ENCODE measurements around the gene C1QTNF12. TPM values are rescaled to one million over a fixed set of nuclear protein-coding genes. Genes with fewer than 3 reads are reported as not detected.

C1QTNF12 gene
- polyA plus RNA-seq, 1 of the 3 experiments (the other 2 are of a cell fraction), result 0.59 TPM

- Histone ChIP-seq H3F3A (replicated peaks; ENCODE audit: insufficient read depth) (no peaks in the 10 kb centered on the region), H3K27me3 (ENCODE audit: insufficient read depth) (no peaks in the 10 kb centered on the region), H3K4me3 (ENCODE audit: low read depth in 2 of 2, low read length in 1 of 2) (no peak overlapping the region), H3K79me2 (ENCODE audit: insufficient read depth) (no peaks in the 10 kb centered on the region; the same call in 1 of the 2 replicates), H2AFZ (ENCODE audit: low read depth) (no peak overlapping the region), H3K9ac (no peak overlapping the region), H3K9me3 (no peaks in the 10 kb centered on the region), H3K27ac (ENCODE audit: low read depth in 2 of 2, low read length in 1 of 2) (no peak overlapping the region), H4K20me1 (ENCODE audit: insufficient read depth) (no peaks in the 10 kb centered on the region), H3K9me2 (no peaks in the 10 kb centered on the region), H3K36me3 (replicated peaks in 1 of 2; ENCODE audit: control insufficient read depth in 1 of 2, insufficient read depth in 2 of 2, low read length in 1 of 2) (peaks cover 0 to 51% of the 10 kb centered on the region in 2 experiments), H3K4me2 (no peak overlapping the region), H3K4me1 (ENCODE audit: control insufficient read depth in 1 of 2, insufficient read depth in 2 of 2, low read depth in 1 of 2, low read length in 1 of 2) (no peaks in the 10 kb centered on the region)
- WGBS (ENCODE audit: low lambda C conversion rate), result no CpG with 5 or more reads among the region's 20 CpGs
- TF ChIP-seq, protein P1, sequence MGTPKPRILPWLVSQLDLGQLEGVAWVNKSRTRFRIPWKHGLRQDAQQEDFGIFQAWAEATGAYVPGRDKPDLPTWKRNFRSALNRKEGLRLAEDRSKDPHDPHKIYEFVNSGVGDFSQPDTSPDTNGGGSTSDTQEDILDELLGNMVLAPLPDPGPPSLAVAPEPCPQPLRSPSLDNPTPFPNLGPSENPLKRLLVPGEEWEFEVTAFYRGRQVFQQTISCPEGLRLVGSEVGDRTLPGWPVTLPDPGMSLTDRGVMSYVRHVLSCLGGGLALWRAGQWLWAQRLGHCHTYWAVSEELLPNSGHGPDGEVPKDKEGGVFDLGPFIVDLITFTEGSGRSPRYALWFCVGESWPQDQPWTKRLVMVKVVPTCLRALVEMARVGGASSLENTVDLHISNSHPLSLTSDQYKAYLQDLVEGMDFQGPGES (IDR thresholded peaks at IDR 0.05; ENCODE audit: low read depth, low read length), result no peak
- TF ChIP-seq SIN3A (IDR thresholded peaks at IDR 0.05; ENCODE audit: borderline replicate concordance, low read depth, low read length) (no peak), ZBTB33 (IDR thresholded peaks at IDR 0.05; ENCODE audit: borderline replicate concordance, low read depth) (no peak), SMC3 (IDR thresholded peaks at IDR 0.05; ENCODE audit: low read depth, low read length) (no peak), RXRA (IDR thresholded peaks at IDR 0.05; ENCODE audit: borderline replicate concordance, low read depth) (no peak), MXI1 (IDR thresholded peaks at IDR 0.05; ENCODE audit: low read depth, low read length) (no peak), USF1 (IDR thresholded peaks at IDR 0.05; ENCODE audit: borderline replicate concordance, low read depth) (no peak), FOXM1 (IDR thresholded peaks at IDR 0.05; ENCODE audit: low read depth) (no peak)
- ChIA-PET POLR2A (no interaction called here), CTCF (interaction anchor here (1.7 kb wide), 1 partner anchor 98 kb away, joined by 7 read pairs; no protein-coding TSS in a partner anchor)
- no peak for DNase-seq
Observed at GRCh38 chr1:1219341-1219740, 27.2 kb downstream of the C1QTNF12 start.

GRCh38 chr1:1218524-1219200, 27.9 kb downstream of the C1QTNF12 start:
- DNase-seq, result no peak
- no peak overlapping the region for H3K4me2 ChIP-seq
- H3K9me3 ChIP-seq, result no peaks in the 10 kb centered on the region
- ChIA-PET CTCF (interaction anchor here (1.7 kb wide), 1 partner anchor 97 kb away, joined by 7 read pairs; no protein-coding TSS in a partner anchor), POLR2A (interaction anchor here (0.6 kb wide), 1 partner anchor 143 kb away, joined by 3 read pairs; no protein-coding TSS in a partner anchor)
- H3K27me3 ChIP-seq (ENCODE audit: insufficient read depth), result no peaks in the 10 kb centered on the region
- H3K9ac ChIP-seq, result no peak overlapping the region
- no peaks in the 10 kb centered on the region for H3F3A ChIP-seq (replicated peaks; ENCODE audit: insufficient read depth)
- H4K20me1 ChIP-seq (ENCODE audit: insufficient read depth), result no peaks in the 10 kb centered on the region
- H3K4me3 ChIP-seq (ENCODE audit: low read depth in 2 of 2, low read length in 1 of 2), result no peak overlapping the region
- H3K36me3 ChIP-seq (replicated peaks in 1 of 2; ENCODE audit: control insufficient read depth in 1 of 2, insufficient read depth in 2 of 2, low read length in 1 of 2), result peaks cover 0 to 51% of the 10 kb centered on the region in 2 experiments
- no peaks in the 10 kb centered on the region for H3K4me1 ChIP-seq (ENCODE audit: control insufficient read depth in 1 of 2, insufficient read depth in 2 of 2, low read depth in 1 of 2, low read length in 1 of 2)
- no peak overlapping the region for H3K27ac ChIP-seq (ENCODE audit: low read depth in 2 of 2, low read length in 1 of 2)
- TF ChIP-seq YY1 (IDR thresholded peaks at IDR 0.05; ENCODE audit: low read depth), result no peak
- H3K9me2 ChIP-seq, result no peaks in the 10 kb centered on the region
- 90% methylated on average over 13 of the region's 36 CpGs for WGBS (ENCODE audit: low lambda C conversion rate)
- H2AFZ ChIP-seq (ENCODE audit: low read depth), result no peak overlapping the region
- no peaks in the 10 kb centered on the region for H3K79me2 ChIP-seq (ENCODE audit: insufficient read depth)

Data from SK-N-SH (cell line).